GM12865 (cell line): ENCODE measurements around the gene ADGRV1.

Experiments
- DNase-seq: peaks from one replicate; pipeline ENCODE4 v3.0.0; 2010; ENCODE audit warnings: low read depth
- H3K4me3 ChIP-seq: 2 replicates; pipeline ENCODE4 v1.5.1; 2011; ENCODE audit warnings: mild to moderate bottlenecking, low read depth, low read length, control low read depth
- TF ChIP-seq, protein P1 (sequence below): IDR thresholded peaks from 2 replicates; pipeline ENCODE4 v1.5.1; 2011; ENCODE audit warnings: low read length, control low read depth, low read depth, inconsistent platforms; ENCODE audit not compliant: insufficient read depth; ENCODE audit errors: missing control alignments

ADGRV1 gene

DNA sequence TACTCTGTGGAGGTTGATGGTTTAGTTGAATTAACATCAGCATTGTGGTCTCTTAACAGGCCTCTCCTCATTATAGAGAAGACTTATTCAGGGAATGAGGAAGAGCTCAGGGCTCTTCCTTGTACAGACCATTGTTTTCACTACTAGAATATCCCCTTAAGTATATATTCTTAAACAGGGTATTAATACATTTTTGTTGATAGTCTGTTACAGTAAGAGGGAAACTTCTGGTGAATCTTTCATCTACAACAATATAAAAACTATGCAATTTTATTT lies 330.7 kb downstream of the ADGRV1 start:
- H3K4me3 ChIP-seq = no peak overlapping the region
- DNase-seq = no peak
- TF ChIP-seq, protein P1, sequence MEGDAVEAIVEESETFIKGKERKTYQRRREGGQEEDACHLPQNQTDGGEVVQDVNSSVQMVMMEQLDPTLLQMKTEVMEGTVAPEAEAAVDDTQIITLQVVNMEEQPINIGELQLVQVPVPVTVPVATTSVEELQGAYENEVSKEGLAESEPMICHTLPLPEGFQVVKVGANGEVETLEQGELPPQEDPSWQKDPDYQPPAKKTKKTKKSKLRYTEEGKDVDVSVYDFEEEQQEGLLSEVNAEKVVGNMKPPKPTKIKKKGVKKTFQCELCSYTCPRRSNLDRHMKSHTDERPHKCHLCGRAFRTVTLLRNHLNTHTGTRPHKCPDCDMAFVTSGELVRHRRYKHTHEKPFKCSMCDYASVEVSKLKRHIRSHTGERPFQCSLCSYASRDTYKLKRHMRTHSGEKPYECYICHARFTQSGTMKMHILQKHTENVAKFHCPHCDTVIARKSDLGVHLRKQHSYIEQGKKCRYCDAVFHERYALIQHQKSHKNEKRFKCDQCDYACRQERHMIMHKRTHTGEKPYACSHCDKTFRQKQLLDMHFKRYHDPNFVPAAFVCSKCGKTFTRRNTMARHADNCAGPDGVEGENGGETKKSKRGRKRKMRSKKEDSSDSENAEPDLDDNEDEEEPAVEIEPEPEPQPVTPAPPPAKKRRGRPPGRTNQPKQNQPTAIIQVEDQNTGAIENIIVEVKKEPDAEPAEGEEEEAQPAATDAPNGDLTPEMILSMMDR = no peak

DNA sequence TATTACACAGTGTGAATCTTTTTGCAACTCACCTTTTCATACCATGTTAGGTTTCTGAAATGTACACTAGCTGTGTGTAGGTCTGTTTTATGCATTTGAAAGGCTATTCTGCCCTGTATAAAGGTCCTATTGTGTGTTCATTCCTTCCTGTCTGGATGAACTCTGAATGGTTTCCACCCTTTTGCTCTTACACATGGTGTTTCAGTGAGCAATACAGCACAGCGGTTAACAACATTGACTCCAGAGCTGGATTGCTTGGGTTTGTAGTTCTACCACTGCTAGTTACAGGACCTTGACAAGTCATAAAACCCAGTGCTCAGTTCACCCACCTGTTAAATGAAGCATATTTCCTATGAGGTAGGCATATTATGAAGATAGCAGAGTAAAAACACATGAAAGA lies 331.6 kb downstream of the ADGRV1 start:
- H3K4me3 ChIP-seq = no peak overlapping the region
- DNase-seq = no peak
- TF ChIP-seq, protein P1 = no peak

DNA sequence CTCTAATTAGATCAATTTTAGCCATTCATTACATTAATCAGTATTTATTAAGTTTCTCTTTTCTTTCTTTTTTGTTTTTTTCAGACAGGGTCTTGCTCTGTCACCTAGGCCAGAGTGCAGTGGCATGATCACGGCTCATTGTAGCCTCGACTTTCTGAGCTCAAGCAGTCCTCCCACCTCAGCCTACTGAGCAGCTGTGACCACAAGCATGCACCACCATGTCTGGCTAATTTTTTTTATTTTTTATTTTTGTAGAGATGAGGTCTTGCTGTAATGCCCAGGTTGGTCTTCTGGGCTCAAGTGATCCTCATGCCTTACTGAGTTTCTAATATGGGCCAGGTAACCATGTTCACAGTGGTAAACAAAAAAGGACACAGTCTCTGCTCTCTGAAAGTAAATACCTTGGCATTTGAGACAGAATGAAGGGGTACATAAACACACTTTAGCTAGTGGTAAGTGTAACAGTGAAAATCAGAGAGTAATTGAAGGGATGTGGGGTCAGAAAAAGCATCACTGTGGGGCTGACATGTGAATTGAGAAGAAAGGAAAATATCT lies 336.3 kb downstream of the ADGRV1 start:
- H3K4me3 ChIP-seq = no peak overlapping the region
- DNase-seq = no peak
- TF ChIP-seq, protein P1 = no peak

DNA sequence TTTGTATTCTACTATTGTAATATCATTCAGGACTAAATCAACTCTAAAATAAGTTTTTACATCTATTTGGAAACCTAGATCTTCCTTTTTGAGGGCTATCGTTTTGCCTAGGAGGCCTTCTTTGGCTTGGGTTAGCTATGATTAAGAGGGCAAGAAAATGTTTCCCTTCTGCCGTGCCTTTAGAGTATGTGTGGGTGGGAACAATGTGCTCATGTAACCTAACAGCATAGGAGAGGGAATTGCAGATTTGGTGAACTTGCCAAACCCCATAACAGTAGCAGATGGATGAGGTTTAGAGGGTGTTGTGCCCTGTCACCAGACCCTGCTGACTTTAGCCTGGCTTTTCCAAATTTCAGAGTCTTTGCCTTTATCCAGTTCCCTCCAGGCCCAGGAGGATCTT lies 339.0 kb downstream of the ADGRV1 start:
- DNase-seq = no peak
- TF ChIP-seq, protein P1 = no peak
- no peak overlapping the region for H3K4me3 ChIP-seq

DNA sequence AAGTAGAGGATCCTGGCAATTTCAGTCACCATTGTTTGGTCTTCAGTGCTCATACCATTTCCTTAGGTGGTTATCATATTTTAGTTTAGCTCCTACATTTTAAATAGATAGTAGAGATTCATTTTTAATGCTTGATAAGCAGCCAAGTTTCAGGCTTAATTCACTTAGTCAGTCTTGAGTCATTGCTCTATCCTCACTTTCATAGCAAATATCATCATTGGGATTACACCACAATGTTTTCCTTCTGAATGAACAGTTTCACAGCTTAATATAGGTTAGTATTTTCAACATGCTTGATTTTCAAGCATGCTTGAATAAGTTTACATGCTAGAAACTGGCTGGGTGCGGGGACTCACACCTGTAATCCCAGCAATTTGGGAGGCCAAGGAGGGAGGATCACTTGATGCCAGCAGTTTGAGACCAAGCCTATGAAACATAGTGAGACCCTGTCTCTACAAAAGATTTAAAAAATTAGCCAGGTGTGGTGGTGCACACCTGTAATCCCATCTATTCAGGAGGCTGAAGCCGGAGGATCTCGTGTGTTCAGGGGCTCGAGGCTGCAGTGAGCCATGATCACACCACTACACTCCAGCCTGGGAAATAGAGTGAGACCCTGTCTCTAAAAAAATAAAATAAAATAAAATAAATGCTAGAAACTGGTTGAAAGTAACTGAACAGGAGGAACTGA lies 339.9 kb downstream of the ADGRV1 start:
- DNase-seq = no peak
- TF ChIP-seq, protein P1 = no peak
- no peak overlapping the region for H3K4me3 ChIP-seq

DNA sequence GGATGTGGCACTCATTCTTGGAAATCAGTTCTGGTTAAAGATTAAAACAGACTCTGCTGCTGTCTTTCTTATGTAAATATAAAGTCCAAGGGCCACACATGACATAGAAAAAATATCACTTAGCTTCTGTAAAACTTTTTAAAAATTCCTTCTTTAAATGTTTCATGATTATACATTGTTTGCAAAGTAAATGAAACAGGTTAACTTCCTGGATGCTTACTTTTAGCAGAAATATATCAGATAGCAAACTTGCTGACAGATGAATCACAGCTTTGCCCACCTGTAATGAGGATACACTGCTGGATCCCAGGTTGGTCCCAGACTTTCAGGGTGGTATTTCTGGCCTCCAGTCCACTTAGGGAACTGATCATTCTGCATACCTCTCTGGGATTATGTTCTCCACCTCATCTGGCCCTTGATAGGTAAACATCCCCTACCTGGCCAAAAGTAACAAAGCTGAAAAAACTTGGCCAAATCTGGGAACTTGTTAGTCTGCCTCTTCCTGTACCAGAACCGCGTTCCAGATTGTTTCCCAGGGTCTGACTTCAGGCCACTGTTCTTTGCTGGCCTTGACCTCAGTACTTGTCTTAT lies 340.5 kb downstream of the ADGRV1 start:
- TF ChIP-seq, protein P1 = no peak
- no peak overlapping the region for H3K4me3 ChIP-seq
- DNase-seq = no peak

DNA sequence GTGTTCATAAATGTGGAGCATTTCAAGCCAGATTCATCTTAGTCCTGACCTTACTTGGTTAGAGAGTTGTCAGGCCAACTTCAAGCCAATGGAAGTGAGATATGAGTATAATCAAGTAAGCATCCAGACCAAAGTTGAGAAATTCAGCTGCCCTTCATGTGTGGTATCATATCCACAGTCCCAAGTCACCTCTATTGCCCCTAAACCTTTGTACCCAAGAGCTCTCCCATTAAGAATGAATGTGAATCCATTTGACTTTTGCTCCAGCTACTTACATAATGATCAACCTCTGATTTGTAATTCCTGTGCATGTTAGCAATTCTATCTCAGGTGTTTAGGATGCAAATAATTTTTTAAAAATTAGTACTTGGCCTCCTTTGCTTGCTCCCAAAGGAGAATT lies 342.7 kb downstream of the ADGRV1 start:
- TF ChIP-seq, protein P1 = no peak
- no peak overlapping the region for H3K4me3 ChIP-seq
- DNase-seq = no peak
